IPS-NIHi11 (cell line): ENCODE measurements around the gene ASCL5.
A peak's percentile ranks its signal among the peaks of the same experiment; 100 is the strongest.

Experiments used
- DNase-seq: peaks from one replicate; pipeline ENCODE4 v3.0.0; 2012; ENCODE audit warnings: mixed read lengths, low spot score

Gene ASCL5

DNA sequence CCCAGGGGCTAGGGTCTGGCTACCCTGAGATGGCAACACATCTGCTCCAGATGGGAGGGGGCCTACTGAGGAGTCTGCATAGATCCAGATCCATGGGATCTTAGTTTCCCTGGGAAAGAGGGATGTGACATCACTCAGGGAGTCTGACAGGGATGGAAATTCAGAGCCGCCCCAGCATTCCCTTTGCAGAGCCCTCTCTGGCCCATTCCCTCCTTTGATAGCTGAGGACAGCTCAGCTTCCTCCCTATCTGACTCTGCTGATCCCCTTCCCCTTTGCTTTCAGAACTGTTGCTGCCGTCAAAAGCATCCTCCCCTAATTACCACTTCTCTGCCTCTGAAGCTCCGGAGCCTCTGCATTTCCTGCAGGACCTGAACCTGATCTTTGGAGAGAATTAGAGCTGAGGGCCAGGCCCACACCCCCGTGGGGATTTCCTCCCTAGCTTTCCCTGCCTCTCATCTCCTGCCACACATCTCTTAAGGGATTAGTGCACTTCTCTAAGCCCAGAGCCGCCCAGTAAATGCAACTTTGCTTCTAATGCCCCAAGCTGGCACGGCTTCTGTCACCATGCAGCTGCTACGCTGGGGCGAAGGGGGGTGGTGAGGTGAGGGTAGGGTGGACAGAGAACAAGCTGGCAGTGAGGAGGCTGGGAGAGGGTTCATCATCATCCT lies 9.5 kb upstream of the ASCL5 start:
- no peak for DNase-seq

DNA sequence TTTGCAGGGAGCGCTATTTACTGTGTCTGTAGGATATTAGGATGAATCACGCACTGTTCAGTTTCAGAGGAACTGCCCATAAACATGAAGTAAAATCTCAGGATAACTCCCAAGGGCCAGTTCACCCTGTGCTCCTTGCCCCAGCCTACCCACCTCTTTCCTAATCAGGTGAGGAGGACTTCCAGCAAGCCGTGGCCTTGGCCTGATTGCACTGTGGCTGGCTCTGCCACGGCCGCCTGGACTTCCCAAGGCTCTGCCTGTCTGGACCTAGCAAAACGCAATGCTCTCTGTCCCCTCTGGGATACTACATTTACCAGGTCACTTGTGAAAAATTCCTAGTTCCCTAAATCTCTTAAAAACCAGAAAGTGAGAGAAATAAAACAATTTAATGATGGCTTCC lies 7.4 kb upstream of the ASCL5 start:
- DNase-seq, result no peak

DNA sequence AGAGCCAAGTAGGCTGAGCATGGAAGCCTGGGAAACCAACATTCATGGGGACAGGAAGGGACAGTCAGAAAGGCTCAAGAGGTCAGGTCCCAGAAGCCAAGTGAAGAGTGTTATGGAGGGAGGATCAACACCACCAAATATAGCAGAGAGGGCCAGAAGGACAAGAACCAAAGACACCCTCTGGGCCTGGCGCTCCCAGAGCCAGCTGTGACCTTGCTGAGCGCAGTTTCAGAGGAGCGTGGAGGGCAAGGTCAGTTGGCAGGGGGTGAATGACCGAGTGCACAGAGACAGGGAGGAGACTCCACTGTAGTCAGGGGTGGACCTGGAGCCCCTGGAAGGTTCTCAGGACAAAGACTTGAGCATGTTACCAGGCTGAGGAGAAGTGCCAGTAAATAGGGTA lies 4.4 kb upstream of the ASCL5 start:
- no peak for DNase-seq

GRCh38 chr1:201128962-201129361 lies 2.0 kb upstream of the ASCL5 start:
- DNase-seq, result no peak

- no peak for DNase-seq
These were observed 1.5 kb upstream of the ASCL5 start for GRCh38 chr1:201128476-201128875.

DNA sequence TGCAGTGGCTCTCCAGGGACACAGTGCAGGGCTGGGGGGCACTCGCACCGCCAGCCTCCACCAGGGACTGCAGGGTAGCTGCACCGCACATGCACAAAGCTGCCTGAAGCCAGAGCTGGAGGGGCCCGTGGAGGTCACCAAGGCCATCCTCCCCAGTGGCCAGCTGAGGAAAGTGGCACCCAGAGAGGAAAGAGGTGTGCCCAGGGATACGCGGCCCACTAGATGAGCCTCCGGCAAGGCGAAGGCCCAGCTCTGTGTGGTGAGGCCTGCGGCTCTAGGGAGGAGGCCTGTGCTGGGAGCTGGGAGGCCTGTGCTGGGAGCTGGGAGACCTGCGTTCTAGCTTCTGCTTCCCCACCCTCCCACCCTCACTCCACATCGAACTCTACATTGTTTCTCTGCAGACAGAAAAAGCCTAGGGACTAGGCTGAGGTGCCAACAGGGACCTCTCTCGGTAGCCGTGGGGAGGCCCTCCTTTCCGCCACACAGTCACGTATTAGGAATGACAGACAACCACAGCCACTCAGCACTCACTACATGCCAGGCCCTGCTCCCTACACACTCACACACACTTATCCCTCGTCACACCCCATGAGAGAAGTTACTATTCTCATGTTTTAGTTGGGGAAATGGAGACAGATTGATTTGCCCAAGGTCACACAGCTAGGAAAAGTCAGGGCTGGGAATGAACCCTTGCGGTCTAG lies 921 bp upstream of the ASCL5 start:
- DNase-seq, result no peak

- no peak for DNase-seq
These were observed 537 bp downstream of the ASCL5 start for GRCh38 chr1:201126463-201126831.

GRCh38 chr1:201125800-201126199 lies 1.2 kb downstream of the ASCL5 start:
- DNase-seq, result no peak

GRCh38 chr1:201125019-201125418 lies 2.0 kb downstream of the ASCL5 start:
- no peak for DNase-seq

- DNase-seq, result no peak
These were observed 3.1 kb downstream of the ASCL5 start for GRCh38 chr1:201123866-201124265.

DNA sequence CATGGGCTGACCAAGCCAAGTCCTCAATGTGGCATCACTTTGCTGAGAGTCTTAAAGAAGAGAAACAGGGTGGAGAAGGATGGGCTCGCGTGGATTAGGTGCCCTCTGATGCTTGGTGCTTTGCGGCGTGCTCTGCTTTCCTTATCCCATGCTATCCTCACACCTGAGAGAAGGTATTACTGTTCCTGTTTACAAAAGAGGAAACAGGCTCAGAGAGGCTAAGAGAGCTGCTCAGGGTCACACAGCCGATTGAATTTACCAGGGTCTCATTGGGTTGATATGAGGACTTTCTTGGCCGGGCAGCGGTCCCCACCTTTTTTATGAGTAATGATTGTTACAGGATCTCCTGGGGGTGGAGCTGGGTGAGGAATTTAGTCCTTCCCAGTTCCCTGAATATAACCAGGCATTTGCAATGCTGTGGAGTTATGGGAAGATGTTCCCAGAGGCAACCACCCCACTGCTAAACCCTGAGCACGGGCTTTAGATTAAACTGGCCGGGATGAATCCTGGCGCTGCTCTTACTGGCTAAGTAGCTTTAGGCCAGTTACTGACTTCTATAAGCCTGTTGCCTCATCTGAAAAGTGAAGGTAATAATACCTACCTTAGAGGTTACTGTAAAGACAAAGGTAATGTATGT lies 4.5 kb downstream of the ASCL5 start:
- no peak for DNase-seq

DNA sequence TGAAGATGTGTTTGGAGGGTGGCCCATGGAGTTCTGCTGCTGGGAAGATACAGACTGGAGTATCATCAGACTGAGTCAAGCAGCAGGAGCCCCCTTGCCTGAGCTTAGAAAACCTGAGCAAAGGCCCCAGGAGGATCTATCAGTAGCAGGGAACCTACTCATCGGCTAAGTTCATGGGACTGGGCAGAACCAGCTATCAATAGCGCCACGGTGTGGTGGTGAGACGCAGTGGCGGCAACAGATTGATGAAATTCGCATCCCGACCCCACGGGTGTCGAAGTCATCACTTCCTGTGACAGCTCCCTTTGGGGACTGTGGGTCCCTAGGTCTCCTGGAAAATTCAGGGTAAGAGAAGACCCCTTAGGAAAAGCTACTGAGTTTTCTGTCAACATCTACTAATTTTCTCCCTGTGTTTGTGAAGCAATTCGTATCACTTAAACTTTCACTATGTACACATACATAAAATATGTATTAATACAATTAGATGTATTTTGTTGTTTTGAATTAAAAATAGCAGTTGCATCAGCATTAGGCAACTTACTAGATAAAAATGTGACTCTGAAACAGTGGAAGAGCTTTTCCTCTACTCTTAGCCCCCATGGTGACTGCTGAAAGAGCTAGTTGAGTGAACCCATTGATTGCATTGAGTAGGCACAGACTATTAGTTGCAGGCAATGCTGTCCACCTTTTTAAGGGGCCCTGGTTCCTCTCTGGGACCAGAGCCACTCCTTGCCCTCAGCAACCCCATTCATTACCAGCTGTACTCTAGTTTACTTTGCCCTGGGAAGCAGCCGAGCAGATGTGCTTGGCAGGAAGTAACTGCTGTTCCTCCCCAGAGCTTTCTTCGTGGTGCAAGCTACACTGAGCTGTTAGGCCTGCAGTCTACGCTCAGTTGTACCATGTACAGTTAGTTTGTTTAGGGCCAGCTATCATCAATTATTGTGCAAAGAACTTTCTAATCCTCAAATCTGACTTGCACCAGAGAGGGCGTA lies 7.5 kb downstream of the ASCL5 start:
- peak; percentile 76 for DNase-seq

DNA sequence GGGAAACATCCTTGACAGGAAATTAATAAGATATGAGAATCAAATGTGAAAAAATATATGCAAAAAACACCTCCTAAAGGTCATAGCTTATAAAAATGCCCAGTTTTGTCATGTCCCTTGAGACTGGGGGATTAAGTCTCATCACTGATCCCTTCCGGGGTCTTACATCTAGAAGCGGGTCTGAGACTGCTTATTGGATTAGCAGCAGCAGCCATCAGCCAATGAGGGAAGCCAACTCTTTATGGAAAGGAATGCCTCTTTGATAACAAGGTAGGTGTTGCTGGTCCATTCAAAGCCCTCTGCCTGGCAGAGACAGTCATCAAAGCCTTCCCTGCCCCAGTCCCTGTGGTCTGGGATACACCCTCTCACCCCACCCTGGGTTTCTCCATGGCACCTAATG lies 10.9 kb downstream of the ASCL5 start:
- DNase-seq, result no peak

DNA sequence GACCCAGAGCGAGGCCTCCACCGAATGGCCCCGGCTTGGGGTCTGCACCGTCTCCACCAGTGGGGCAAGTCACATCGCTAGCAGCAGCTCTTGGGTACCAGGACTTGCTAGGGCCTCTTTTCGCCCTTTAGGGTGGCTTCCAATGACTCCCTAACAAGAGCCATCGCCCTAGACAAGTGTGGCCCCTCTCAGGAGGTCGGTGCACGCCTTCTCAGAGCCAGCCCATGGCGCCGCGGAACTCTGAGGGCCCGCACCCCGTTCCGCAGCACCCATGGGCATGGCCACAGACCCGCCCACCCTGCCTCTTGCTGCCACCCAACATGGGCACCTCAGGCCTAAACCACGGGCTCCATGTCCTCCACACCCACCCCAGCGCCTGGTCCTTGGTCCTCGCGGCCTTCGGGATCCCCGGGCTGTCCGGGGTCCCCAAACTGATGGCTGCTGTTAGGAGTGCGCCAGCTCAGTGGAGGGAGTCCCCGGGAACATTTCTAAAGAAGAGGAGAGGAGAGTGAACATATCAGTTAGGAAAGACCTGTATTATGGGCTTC lies 11.5 kb downstream of the ASCL5 start:
- DNase-seq, result no peak

- DNase-seq, result peak; percentile 92
These were observed 12.5 kb downstream of the ASCL5 start for GRCh38 chr1:201114245-201115131.

DNA sequence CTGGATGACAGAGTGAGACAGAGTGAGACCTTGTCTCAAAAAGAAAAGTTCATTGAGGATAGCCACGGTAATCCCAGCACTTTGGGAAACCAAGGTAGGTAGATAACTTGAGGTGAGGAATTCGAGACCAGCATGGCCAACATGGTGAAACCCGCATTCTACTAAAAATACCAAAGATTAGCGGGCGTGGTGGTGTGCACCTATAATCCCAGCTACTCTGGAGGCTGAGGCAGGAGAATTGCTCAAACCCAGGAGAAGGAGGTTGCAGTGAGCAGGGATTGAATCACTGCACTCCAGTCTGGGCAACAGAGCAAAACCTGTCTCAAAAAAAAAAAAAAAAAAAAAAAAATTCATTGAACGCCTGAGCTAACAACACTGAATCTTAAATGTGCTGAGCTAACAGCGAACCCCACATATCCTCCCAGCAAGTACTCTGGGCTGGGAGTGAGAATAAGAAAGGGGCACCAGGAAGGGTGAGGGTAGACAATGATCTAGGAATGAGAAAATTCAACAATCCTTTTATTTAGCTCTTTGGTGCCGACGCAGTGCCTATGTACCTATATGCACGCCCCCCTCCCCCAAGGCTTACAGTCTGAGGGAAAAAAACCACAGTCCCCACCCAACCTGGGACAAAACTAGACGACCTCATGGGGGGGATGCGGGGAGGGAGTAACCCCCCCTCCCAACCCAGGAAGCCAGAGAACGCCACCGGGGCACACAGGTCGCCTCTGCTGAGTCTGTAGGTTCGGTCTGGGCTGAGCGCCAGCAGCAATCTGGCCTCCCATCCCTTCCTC lies 13.3 kb downstream of the ASCL5 start:
- no peak for DNase-seq

DNA sequence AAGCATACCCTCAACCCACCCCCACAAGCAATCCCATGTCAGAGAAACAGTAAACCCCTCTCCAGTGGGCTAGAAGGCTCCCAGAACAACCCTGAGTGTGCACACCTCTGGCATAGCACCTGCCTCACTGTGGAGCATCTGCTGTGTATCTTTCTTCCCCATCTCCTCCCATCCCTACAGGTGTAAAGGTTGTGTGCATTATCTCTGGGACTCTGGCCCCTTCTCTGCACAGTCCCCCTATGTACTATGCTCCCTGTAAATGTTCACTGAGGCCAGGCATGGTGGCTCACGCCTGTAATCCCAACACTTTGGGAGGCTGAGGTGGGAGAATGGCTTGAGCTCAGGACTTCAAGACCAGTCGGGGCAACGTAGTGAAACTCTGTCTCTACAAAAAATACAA lies 14.1 kb downstream of the ASCL5 start:
- DNase-seq, result no peak

DNA sequence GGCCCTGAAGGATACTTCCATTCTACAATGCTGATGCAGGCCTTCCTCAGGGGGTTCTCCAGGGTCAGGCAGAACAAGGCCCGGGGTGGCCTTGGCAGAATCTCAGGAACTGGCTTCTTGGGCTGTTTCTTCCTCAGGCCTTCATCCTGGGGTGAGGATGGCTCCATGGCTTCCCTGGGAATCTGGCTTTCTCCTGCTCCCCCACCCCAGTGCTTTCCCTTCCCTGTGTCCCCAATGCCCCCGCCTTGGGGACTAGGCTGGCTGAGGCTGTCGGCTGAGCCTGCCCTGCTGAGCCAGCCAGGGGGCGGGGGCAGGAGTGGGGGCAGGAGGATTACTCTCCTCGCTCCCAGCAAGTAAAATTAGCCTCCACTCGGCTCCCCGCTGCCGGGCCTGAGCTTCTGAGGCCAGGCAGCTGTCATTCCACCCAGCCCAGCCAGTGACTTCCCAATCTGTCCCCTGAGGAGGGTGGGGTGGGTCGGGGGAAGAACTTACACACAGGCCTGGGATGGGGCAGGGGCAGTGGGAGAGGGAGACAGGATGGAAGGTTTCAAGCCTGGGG lies 14.7 kb downstream of the ASCL5 start, which contains the start of gene CACNA1S:
Gene CACNA1S (minus strand): TSS at position 254 of the 559 bp plus-strand sequence. CDS start 87 bp downstream, at position 167.
- no peak for DNase-seq

GRCh38 chr1:201111672-201112071 lies 15.3 kb downstream of the ASCL5 start:
- no peak for DNase-seq

GRCh38 chr1:201111156-201111555 lies 15.8 kb downstream of the ASCL5 start:
- DNase-seq, result no peak
